GM12878 (cell line): Measurements from ENCODE around the gene HEXIM1.

Experiments
- ELK1 ChIP-seq: IDR thresholded peaks from 2 replicates; pipeline ENCODE4 v1.6.1; 2012; ENCODE audit warnings: low read depth, low read length, improper control_type of control experiment
- MTA3 ChIP-seq: IDR thresholded peaks from 2 replicates; pipeline ENCODE4 v1.6.1; 2012; ENCODE audit warnings: low read length, inconsistent platforms, borderline replicate concordance
- TF ChIP-seq, protein P1 (sequence below), 3 experiments: IDR thresholded peaks in 2 of 3; conservative IDR thresholded peaks in 1 of 3; 2 replicates each; pipeline ENCODE4 v1.5.1; 2011; ENCODE audit warnings: low read depth in 3 of 3, low read length in 3 of 3, mild to moderate bottlenecking in 3 of 3, control low read depth in 2 of 3, moderate library complexity in 2 of 3, inconsistent platforms in 1 of 3, mixed read lengths in 1 of 3; ENCODE audit not compliant: control insufficient read depth in 2 of 3, insufficient read depth in 1 of 3; ENCODE audit errors: extremely low read depth in 1 of 3

DNA sequence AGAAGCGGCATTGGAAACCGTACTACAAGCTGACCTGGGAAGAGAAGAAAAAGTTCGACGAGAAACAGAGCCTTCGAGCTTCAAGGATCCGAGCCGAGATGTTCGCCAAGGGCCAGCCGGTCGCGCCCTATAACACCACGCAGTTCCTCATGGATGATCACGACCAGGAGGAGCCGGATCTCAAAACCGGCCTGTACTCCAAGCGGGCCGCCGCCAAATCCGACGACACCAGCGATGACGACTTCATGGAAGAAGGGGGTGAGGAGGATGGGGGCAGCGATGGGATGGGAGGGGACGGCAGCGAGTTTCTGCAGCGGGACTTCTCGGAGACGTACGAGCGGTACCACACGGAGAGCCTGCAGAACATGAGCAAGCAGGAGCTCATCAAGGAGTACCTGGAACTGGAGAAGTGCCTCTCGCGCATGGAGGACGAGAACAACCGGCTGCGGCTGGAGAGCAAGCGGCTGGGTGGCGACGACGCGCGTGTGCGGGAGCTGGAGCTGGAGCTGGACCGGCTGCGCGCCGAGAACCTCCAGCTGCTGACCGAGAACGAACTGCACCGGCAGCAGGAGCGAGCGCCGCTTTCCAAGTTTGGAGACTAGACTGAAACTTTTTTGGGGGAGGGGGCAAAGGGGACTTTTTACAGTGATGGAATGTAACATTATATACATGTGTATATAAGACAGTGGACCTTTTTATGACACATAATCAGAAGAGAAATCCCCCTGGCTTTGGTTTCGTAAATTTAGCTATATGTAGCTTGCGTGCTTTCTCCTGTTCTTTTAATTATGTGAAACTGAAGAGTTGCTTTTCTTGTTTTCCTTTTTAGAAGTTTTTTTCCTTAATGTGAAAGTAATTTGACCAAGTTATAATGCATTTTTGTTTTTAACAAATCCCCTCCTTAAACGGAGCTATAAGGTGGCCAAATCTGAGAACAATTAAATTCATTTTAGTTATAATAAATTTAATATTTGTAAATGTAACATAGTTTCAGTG, 1.7 kb downstream of the HEXIM1 start:
- TF ChIP-seq, protein P1, sequence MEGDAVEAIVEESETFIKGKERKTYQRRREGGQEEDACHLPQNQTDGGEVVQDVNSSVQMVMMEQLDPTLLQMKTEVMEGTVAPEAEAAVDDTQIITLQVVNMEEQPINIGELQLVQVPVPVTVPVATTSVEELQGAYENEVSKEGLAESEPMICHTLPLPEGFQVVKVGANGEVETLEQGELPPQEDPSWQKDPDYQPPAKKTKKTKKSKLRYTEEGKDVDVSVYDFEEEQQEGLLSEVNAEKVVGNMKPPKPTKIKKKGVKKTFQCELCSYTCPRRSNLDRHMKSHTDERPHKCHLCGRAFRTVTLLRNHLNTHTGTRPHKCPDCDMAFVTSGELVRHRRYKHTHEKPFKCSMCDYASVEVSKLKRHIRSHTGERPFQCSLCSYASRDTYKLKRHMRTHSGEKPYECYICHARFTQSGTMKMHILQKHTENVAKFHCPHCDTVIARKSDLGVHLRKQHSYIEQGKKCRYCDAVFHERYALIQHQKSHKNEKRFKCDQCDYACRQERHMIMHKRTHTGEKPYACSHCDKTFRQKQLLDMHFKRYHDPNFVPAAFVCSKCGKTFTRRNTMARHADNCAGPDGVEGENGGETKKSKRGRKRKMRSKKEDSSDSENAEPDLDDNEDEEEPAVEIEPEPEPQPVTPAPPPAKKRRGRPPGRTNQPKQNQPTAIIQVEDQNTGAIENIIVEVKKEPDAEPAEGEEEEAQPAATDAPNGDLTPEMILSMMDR (IDR thresholded peaks at IDR 0.05 in 2 of 3, conservative IDR thresholded peaks at IDR 0.05 in 1 of 3; ENCODE audit: control insufficient read depth in 2 of 3, extremely low read depth in 1 of 3, insufficient read depth in 1 of 3, low read depth in 3 of 3, low read length in 3 of 3): no peak
- no peak for TF ChIP-seq ELK1
- no peak for TF ChIP-seq MTA3
